HG03139 (cell line): ENCODE measurements around the gene ATP9A.
"Not testable (repeated sequence)": the region's sequence is repeated elsewhere in the genome, so short reads cannot be mapped to it uniquely, and the experiment has no call there.

Source experiments
- ATAC-seq: cut with Tn5 transposase; IDR thresholded peaks from one replicate; pipeline ENCODE4 v1.9.1; 2021; ENCODE audit not compliant: unreplicated experiment

Gene ATP9A

GRCh38 chr20:51695574-51696303 lies 72.5 kb downstream of the ATP9A start:
- ATAC-seq = no peak

- ATAC-seq = no peak
Measured at GRCh38 chr20:51692806-51693400, 75.3 kb downstream of the ATP9A start.

GRCh38 chr20:51691703-51692102 lies 76.5 kb downstream of the ATP9A start:
- ATAC-seq = no peak

GRCh38 chr20:51688600-51689244 lies 79.5 kb downstream of the ATP9A start:
- no peak for ATAC-seq

- ATAC-seq = no peak
Measured at GRCh38 chr20:51687630-51688029, 80.6 kb downstream of the ATP9A start.

- ATAC-seq = no peak
Measured at GRCh38 chr20:51687108-51687507, 81.1 kb downstream of the ATP9A start.

GRCh38 chr20:51685494-51685893 lies 82.7 kb downstream of the ATP9A start:
- ATAC-seq = not testable (repeated sequence)

GRCh38 chr20:51680067-51680749 lies 88.0 kb downstream of the ATP9A start:
- ATAC-seq = no peak

GRCh38 chr20:51679254-51679921 lies 88.8 kb downstream of the ATP9A start:
- ATAC-seq = no peak

GRCh38 chr20:51678026-51678697 lies 90.0 kb downstream of the ATP9A start:
- ATAC-seq = no peak

- no peak for ATAC-seq
Measured at GRCh38 chr20:51668947-51669346, 99.2 kb downstream of the ATP9A start.

- no peak for ATAC-seq
Measured at GRCh38 chr20:51668515-51668914, 99.7 kb downstream of the ATP9A start.

GRCh38 chr20:51667491-51667890 lies 100.7 kb downstream of the ATP9A start:
- no peak for ATAC-seq

- no peak for ATAC-seq
Measured at GRCh38 chr20:51667002-51667408, 101.2 kb downstream of the ATP9A start.

GRCh38 chr20:51666126-51666525 lies 102.1 kb downstream of the ATP9A start:
- ATAC-seq = no peak

- no peak for ATAC-seq
Measured at GRCh38 chr20:51665543-51666118, 102.6 kb downstream of the ATP9A start.

GRCh38 chr20:51661609-51662178 lies 106.5 kb downstream of the ATP9A start:
- ATAC-seq = no peak

- ATAC-seq = no peak
Measured at GRCh38 chr20:51660672-51661608, 107.2 kb downstream of the ATP9A start.
